HTERT RPE-1 (cell line): Measurements from ENCODE around the gene TBXAS1.

Experiments used
- in situ Hi-C: fragments of 300-500 bp; cut with MboI; formaldehyde crosslinking; loops from 4 replicates; pipeline ENCODE4 v1.14.3; 2020; ENCODE audit warnings: low sequenced_read_pairs

The TBXAS1 gene

GRCh38 chr7:139995017-139995915, 166.2 kb downstream of the TBXAS1 start:
- in situ Hi-C loops = no loop called here

DNA sequence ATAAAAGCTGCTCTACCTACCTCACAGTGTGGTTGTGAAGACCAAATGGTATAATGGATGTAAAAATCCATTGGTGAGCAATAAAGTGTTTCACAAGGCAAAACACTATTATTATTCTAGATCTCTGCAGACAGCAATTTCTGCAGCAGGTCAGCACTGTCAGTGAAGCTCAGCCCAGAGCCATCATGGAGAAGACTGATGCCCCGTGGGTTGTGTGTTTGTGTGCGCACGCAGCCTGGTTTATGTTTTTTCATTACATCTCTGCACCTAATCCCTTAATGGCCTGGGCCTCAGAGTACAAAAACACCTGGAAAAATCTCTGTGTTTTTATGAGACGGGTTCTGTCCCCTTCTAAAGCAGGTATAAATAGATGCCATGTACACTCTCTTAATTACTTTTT, 169.5 kb downstream of the TBXAS1 start:
- in situ Hi-C loops = no loop called here

DNA sequence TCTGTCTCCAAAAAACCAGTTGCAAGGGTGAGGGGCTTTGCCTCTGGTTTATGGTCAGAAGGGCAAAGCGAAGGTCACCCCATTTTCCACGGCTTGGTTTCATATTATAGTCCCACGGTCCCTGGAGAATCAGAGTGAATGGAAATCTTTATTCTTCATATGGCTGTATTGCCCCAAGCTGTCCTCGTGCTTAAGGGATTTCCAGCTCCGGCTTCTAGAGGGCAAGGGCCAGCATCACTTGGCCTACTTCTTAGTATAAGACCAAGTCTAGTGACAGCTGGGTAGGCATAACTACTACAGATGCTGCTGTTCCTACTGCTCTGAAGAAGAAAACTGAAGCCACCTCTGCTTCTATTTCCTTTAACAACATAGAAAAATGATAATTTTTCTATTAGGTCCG, 170.5 kb downstream of the TBXAS1 start:
- in situ Hi-C loops = no loop called here

GRCh38 chr7:140000666-140001268, 171.7 kb downstream of the TBXAS1 start:
- in situ Hi-C loops = no loop called here

GRCh38 chr7:140003913-140004382, 174.9 kb downstream of the TBXAS1 start:
- in situ Hi-C loops = no loop called here

DNA sequence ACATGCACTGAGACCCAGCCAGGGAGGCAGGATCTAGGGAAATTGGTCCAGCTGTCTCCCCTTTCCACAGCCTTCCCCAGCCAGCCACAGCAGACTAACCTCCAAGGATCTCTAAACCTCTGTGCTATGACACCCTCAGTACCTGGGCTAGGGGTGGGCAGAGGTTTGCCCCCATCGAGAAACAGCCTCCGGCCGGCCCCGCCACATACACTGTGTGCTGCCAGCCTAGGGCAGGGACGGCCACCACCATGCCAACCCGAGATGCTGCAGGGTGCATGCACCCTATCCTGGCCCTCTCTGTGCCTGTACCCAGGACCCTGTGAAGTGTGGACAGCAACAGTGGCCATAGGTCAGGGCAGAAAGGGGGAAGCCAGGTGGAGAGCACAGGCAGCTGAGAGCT, 175.6 kb downstream of the TBXAS1 start:
- in situ Hi-C loops = no loop called here

DNA sequence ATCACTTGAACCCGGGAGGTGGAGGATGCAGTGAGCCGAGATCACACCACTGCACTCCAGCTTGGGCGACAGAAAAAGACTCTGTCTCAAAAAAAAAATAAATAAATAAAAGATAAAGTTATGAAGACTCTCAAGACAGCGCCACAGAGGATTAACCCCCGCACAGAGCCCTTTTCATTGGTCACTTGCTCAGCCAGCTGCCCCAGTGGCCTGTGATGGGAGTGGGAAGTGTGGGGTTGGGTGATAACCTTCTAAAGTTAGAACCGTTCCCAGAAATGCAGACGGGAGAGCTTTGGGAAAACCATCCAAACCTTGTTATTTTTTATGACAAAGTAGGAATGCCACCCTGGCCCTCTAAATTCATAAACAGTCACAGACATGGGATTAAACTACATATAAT, 176.3 kb downstream of the TBXAS1 start:
- in situ Hi-C loops = no loop called here

DNA sequence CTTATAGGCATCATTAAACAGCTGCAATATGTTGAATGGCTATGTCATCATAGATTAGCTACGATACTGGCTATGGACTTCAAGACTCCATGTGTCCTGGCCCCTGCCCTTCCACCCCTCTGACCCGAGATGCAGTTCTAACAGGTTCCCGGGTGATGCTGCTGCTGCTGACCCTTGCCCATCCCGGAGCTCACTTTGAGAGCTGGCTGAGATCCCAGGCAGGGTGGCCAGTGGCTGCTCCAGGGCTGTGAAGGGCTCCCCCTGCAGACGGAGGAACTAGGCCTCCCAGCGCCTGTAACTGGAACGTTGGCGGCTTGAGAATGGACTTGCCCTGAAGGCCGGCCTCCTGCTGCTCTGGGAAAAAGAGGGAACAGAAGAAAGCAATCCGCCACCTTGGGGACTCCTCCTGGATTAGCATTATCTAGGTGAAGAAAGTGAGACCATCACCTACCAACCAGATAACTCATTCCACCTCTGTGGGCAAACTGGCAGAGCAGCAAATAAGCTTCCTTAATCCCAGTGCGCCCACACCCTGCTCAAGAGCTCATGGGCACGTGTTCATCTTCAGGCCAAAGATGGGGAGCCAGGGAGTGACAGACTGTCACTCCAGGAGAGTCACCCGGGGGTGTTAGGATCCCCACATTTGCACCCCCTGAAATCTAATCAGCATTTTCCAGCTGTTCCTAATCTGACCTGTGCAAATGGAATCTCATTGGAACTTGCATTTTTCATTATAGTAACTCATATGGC, 176.9 kb downstream of the TBXAS1 start:
- in situ Hi-C loops = no loop called here

GRCh38 chr7:140006600-140006999, 177.5 kb downstream of the TBXAS1 start:
- in situ Hi-C loops = no loop called here

DNA sequence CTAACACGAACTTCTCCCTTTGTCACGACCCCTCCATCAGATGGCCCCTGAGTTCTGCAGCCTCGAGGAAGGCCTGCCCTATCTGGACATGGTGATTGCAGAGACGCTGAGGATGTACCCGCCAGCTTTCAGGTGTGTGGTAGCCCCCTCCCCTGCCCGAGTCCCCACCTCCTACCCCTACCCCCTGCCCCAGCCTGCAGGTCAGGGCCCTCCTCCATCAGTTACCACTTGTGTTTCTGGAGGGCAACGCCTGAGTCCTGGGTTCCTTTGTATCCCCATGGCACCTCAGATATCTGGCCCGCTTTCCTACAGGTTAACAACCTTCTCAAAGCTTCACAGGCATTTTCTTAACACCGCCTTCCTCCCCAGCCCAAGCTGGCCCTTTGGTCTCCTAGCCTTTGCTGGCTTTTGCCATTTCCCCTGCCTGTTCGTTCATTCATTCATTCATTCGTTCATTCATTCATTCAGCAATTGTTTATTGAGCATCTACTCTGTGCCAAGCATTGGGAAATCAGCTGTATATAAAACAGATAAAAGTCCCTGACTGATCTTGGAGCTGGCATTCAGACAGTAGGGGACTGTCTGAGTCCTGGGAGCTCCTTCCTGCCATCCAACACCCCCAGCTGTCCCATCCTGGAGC, 178.1 kb downstream of the TBXAS1 start:
- in situ Hi-C loops = no loop called here

GRCh38 chr7:140008755-140009610, 179.9 kb downstream of the TBXAS1 start:
- in situ Hi-C loops = no loop called here

DNA sequence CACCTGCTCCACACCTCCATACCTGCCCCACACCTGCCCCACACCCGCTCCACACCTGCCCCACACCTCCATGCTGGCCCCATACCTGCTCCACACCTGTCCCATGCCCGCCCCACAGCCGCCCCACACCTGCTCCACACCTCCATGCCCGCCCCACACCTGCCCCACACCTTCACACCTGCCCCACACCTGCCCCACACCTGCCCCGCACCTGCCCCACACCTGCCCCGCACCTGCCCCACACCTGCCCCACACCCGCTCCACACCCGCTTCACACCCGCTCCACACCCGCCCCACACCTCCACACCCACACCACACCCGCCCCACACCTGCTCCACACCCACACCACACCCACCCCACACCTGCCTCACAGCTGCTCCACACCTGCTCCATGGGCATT, 180.7 kb downstream of the TBXAS1 start:
- in situ Hi-C loops = no loop called here

DNA sequence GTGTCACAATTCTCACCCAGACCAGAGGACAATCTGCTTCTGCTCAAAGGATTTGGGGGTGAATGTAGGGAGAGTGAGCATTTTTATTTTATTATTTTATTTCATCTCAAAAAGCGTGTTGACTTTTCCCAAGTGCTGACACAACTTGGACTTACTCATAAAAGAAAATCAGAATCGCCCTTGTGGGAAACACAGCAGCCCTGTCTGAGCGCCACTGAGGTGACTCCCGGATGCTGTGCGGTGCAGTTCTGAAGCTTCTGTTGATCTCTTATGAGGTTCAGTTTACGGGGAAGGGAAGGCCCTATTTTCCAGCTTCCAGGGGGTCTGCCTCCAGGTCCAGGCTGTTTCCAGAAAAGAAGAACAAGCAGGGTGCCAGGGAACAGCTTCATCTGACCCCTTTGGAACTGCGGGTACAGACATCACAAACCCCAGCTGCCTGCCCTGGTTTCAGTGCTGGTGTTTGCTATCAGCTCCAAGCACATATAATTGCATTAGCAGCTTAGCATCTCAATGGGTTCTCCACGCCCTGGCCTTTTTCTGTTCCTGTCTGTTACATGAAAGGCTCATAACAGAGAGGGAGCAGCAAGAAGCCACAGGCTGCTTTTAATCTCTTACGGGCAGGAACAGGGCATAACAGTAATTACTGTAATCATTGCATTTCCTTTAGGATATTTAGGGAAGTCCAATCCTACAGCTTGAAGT, 181.3 kb downstream of the TBXAS1 start:
- in situ Hi-C loops = no loop called here

GRCh38 chr7:140013676-140014075, 184.6 kb downstream of the TBXAS1 start:
- in situ Hi-C loops = no loop called here

DNA sequence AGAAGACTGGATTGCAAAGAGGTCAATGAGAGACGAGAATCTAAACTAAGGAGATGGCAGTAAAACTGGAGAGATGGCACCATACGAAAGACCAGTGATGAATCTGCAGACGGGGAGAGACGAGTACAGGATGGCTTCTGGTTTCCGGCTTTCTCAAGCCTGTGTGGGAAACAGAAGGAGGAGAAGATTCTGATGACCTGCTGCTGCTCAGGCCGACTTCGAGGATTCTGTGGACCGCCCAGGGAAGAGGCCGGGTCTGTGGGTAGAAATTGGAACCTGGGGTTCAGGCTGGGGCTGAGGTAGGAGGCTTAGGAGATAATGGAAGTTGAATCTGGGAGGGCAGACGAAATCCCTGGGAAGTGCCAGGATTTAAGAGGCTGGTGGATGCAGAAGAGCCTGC, 185.1 kb downstream of the TBXAS1 start:
- in situ Hi-C loops = no loop called here

- in situ Hi-C loops = no loop called here
Measured at GRCh38 chr7:140015471-140015970, 186.5 kb downstream of the TBXAS1 start.

DNA sequence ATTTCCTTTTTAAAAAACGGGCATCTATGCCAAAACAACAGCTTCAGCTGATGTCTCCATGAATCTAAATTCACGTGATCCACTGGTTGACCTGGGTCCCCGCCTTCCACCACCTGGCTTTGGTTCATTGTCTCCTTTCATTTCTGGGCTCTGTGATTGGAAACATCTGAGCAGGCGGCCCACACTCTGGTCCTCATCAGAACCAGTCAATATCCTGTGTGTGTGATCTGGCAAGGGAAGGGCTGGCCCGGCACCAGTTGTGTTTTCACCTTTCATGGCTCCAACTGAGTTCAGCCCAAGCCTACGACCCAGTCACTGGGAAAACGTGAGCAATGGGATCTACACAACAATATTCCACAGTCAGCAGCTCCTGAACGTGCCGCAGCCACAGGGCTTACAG, 187.5 kb downstream of the TBXAS1 start:
- in situ Hi-C loops = no loop called here

- in situ Hi-C loops = no loop called here
Measured at GRCh38 chr7:140017034-140017433, 188.0 kb downstream of the TBXAS1 start.

- in situ Hi-C loops = no loop called here
Measured at GRCh38 chr7:140017543-140017942, 188.5 kb downstream of the TBXAS1 start.
